Gastrocnemius medialis (tissue), 4 donors: ENCODE data around the gene DGLUCY. TPM values are rescaled to one million over a fixed set of nuclear protein-coding genes. Genes with fewer than 3 reads are reported as not detected.

ENCODE experiments used
- ATAC-seq, 2 donors: fragments of 150-250 bp; one replicate each; pipeline ENCODE4 v1.9.1; 2016
- DNase-seq, 2 donors: peaks; one replicate each; pipeline ENCODE4 v3.0.0-alpha.2; 2019
- H3K27ac ChIP-seq, 4 donors: fragments of 200-600 bp; sonication (generic); 1 replicate in 1 of 4; 2 replicates in 3 of 4; pipeline ENCODE4 v1.5.1; 2016 to 2018; ENCODE audit warnings: mild to moderate bottlenecking in 2 of 4, moderate library complexity in 1 of 4
- H3K27me3 ChIP-seq, 3 donors: fragments of 200-600 bp; sonication (generic) in 2 of 3; 1 replicate in 1 of 3; 2 replicates in 2 of 3; pipeline versions ENCODE4 v1.5.1 to v1.6.0; 2016 to 2019; ENCODE audit warnings: mild to moderate bottlenecking in 1 of 3, moderate library complexity in 1 of 3
- H3K36me3 ChIP-seq, 2 donors: fragments of 200-600 bp; sonication (generic) in 1 of 2; one replicate each; pipeline ENCODE4 v1.5.1; 2017 to 2018
- H3K4me1 ChIP-seq, 2 donors: fragments of 200-600 bp; sonication (generic) in 1 of 2; one replicate each; pipeline ENCODE4 v1.5.1; 2016 to 2017; ENCODE audit warnings: mild to moderate bottlenecking in 2 of 2
- H3K4me3 ChIP-seq, 4 donors: fragments of 200-600 bp; sonication (generic) in 3 of 4; 1 replicate in 1 of 4; 2 replicates in 3 of 4; pipeline ENCODE4 v1.5.1; 2016 to 2019; ENCODE audit warnings: mild to moderate bottlenecking in 2 of 4
- H3K9me3 ChIP-seq, 3 donors: fragments of 200-600 bp; sonication (generic) in 2 of 3; 1 replicate in 1 of 3; 2 replicates in 2 of 3; pipeline ENCODE4 v1.5.1; 2016 to 2019
- POLR2A ChIP-seq, 2 donors: fragments of 450-650 bp; IDR thresholded peaks; one replicate each; pipeline ENCODE4 v1.6.1; 2017; ENCODE audit warnings: antibody characterized with exemption in 2 of 2, mild to moderate bottlenecking in 2 of 2, moderate library complexity in 2 of 2
- in situ Hi-C, 4 donors: fragments of 200-750 bp; cut with MboI; loops; one replicate each; pipeline versions ENCODE4 v1.15.0 to v1.8.0; 2017; ENCODE audit warnings: low sequenced_read_pairs in 4 of 4
- intact Hi-C: fragments of 100-400 bp; cut with DNase I; formaldehyde crosslinking; loops from one replicate; pipeline ENCODE4 v1.15.1; 2023; ENCODE audit warnings: low total_unique reads
- total RNA-seq, 4 donors: library from RNA; depleted of rRNA; stranded (reverse); fragments of >200 nt; gene quantifications; one replicate each; pipeline versions ENCODE4 v1.1.0 to v1.2.3, GENCODE V29; 2016
- TF ChIP-seq, protein P1 (sequence below), 5 experiments: fragments of 450-650 bp in 3 of 5; fragments of 200-600 bp in 2 of 5; sonication (generic) in 2 of 5; IDR thresholded peaks in 4 of 5; conservative IDR thresholded peaks in 1 of 5; 1 replicate in 4 of 5; 2 replicates in 1 of 5; pipeline ENCODE4 v1.5.1; 2016 to 2019; ENCODE audit warnings: antibody characterized with exemption in 5 of 5, mild to moderate bottlenecking in 3 of 5, moderate library complexity in 3 of 5

Gene DGLUCY
- total RNA-seq, 4 donors from 2014 or later, result 29.3 to 93.7 (median 67.8) TPM

DNA sequence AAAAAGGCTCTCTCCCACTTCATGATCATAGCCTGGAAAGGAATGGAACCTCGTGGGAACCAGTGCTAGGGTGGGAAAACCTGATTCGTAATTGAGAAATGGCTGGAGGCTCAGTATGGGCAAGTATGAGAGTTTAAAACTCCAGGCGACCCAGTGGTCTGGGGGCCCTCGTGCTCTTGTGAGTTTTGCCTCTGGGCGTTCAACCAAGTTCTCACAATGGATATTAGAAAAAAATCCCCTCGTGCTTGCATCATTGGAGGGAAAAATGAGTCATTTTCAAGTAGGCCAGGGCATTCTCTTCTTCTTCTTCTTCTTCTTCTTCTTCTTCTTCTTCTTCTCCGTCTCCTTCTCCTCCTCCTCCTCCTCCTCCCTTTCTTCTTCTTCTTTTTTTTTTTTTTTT lies 91.6 kb downstream of the DGLUCY start:
- no peak for DNase-seq
- intact Hi-C loops (no loop called here), in situ Hi-C loops (no loop called here)
- no peak overlapping the region for H3K4me3 ChIP-seq
- peaks cover 3% of the 10 kb centered on the region in 2 donors for H3K4me1 ChIP-seq
- ATAC-seq, result no peak
- H3K9me3 ChIP-seq, result no peaks in the 10 kb centered on the region
- H3K27ac ChIP-seq, result no peak overlapping the region
- peaks cover 0 to 85% of the 10 kb centered on the region in 2 donors for H3K36me3 ChIP-seq
- TF ChIP-seq POLR2A (IDR thresholded peaks at IDR 0.05), result no peak
- TF ChIP-seq, protein P1, sequence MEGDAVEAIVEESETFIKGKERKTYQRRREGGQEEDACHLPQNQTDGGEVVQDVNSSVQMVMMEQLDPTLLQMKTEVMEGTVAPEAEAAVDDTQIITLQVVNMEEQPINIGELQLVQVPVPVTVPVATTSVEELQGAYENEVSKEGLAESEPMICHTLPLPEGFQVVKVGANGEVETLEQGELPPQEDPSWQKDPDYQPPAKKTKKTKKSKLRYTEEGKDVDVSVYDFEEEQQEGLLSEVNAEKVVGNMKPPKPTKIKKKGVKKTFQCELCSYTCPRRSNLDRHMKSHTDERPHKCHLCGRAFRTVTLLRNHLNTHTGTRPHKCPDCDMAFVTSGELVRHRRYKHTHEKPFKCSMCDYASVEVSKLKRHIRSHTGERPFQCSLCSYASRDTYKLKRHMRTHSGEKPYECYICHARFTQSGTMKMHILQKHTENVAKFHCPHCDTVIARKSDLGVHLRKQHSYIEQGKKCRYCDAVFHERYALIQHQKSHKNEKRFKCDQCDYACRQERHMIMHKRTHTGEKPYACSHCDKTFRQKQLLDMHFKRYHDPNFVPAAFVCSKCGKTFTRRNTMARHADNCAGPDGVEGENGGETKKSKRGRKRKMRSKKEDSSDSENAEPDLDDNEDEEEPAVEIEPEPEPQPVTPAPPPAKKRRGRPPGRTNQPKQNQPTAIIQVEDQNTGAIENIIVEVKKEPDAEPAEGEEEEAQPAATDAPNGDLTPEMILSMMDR (IDR thresholded peaks at IDR 0.05 in 4 of 5, conservative IDR thresholded peaks at IDR 0.05 in 1 of 5), result no peak
- H3K27me3 ChIP-seq, result no peaks in the 10 kb centered on the region

DNA sequence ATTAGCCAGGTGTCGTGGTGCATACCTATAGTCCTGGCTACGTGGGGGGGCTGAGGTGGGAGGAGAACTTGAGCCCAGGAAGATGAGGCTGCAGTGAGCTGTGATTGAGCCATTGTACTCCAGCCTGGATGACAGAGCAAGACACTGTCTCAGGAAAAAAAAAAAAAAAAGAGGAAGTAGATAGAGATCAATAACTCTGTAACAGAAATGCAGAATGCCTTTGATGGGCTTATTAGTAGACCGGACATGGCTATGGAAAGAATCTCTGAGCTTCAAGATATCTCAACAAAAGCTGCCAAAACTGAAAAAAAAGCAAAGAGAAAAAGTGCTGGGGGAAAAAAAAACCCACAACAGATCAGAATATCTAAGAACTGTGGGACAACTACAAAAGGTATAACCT lies 93.1 kb downstream of the DGLUCY start:
- no peak for DNase-seq
- Histone ChIP-seq H3K9me3 (no peaks in the 10 kb centered on the region), H3K4me1 (peaks cover 1 to 3% of the 10 kb centered on the region in 2 donors), H3K27ac (no peak overlapping the region), H3K36me3 (peaks cover 3 to 85% of the 10 kb centered on the region in 2 donors), H3K27me3 (no peaks in the 10 kb centered on the region), H3K4me3 (no peak overlapping the region)
- TF ChIP-seq POLR2A (IDR thresholded peaks at IDR 0.05), result no peak
- TF ChIP-seq, protein P1 (IDR thresholded peaks at IDR 0.05 in 4 of 5, conservative IDR thresholded peaks at IDR 0.05 in 1 of 5), result no peak
- no peak for ATAC-seq
- intact Hi-C loops, result no loop called here
- in situ Hi-C loops, result no loop called here

DNA sequence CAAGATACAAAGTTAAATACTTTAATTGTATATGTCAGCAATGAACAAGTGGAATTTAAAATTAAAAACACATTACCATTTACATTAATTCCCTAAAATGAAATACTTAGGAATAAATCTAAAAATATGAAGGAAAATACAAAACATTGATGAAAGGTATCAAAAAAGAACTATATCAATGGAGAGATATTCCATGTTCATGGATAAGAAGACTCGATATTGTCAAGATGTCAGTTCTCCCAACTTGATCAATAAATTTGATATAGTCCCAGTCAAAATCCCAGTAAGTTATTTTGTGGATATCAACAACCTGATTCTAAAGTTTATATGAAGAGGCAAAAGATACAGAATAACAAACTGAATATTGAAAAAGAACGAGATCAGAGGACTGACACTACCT lies 97.1 kb downstream of the DGLUCY start:
- Histone ChIP-seq H3K9me3 (no peaks in the 10 kb centered on the region), H3K4me3 (no peak overlapping the region), H3K27ac (no peak overlapping the region), H3K36me3 (peaks cover 3 to 74% of the 10 kb centered on the region in 2 donors), H3K27me3 (no peaks in the 10 kb centered on the region), H3K4me1 (no peaks in the 10 kb centered on the region)
- in situ Hi-C loops, result no loop called here
- DNase-seq, result no peak
- TF ChIP-seq POLR2A (IDR thresholded peaks at IDR 0.05), result no peak
- TF ChIP-seq, protein P1 (IDR thresholded peaks at IDR 0.05 in 4 of 5, conservative IDR thresholded peaks at IDR 0.05 in 1 of 5), result no peak
- intact Hi-C loops, result no loop called here
- ATAC-seq, result no peak

DNA sequence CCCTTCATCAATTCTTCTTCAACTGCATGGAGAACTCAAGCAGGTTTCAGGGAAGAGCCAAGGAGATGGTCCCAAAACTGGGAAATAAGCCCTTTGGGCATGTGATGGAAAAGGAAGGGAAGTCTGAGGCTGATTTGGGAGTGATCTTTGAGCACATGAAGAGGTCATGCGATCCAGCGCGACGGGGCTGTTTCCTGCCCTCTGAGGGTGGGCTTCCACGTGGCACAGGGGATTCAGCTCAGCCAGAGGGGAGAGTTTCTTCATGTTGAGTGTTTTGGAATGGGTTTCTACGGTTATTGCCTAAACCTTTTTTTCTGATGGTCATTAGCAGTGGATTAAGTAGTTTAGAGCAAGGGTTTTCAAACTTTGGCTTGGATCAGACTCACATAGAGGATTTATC lies 100.4 kb downstream of the DGLUCY start:
- intact Hi-C loops, result no loop called here
- no peak overlapping the region for H3K4me3 ChIP-seq
- in situ Hi-C loops, result no loop called here
- DNase-seq (no peak), ATAC-seq (no peak)
- H3K4me1 ChIP-seq, result no peaks in the 10 kb centered on the region
- no peaks in the 10 kb centered on the region for H3K9me3 ChIP-seq
- H3K27ac ChIP-seq, result no peak overlapping the region
- no peaks in the 10 kb centered on the region for H3K27me3 ChIP-seq
- TF ChIP-seq, protein P1 (IDR thresholded peaks at IDR 0.05 in 4 of 5, conservative IDR thresholded peaks at IDR 0.05 in 1 of 5), result no peak
- no peak for TF ChIP-seq POLR2A (IDR thresholded peaks at IDR 0.05)
- peaks cover 3 to 72% of the 10 kb centered on the region in 2 donors for H3K36me3 ChIP-seq

DNA sequence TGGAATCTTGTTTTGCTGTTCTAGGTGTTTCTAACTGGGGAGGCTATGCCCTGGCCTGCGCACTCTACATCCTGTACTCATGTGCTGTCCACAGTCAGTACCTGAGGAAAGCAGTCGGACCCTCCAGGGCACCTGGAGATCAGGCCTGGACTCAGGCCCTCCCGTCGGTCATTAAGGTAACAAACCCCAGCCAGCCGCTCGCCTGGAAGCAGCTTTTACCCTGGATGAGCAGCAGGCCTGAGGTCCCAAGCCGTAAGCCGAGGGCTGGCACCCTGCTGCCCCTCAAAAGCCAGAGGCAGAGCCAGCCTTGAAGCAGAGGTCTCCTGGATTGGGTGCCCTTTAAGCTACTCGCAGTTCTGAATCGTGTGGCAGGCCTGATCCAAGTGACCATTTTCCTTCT lies 101.5 kb downstream of the DGLUCY start:
- H3K9me3 ChIP-seq, result no peaks in the 10 kb centered on the region
- no peaks in the 10 kb centered on the region for H3K27me3 ChIP-seq
- ATAC-seq (no peak), DNase-seq (no peak)
- H3K4me3 ChIP-seq, result no peak overlapping the region
- no peak for TF ChIP-seq POLR2A (IDR thresholded peaks at IDR 0.05)
- TF ChIP-seq, protein P1 (IDR thresholded peaks at IDR 0.05 in 4 of 5, conservative IDR thresholded peaks at IDR 0.05 in 1 of 5), result no peak
- in situ Hi-C loops, result no loop called here
- no peaks in the 10 kb centered on the region for H3K4me1 ChIP-seq
- intact Hi-C loops, result no loop called here
- H3K27ac ChIP-seq, result no peak overlapping the region
- H3K36me3 ChIP-seq, result peaks cover 3 to 61% of the 10 kb centered on the region in 2 donors
